GM12891 (cell line): ENCODE data around the gene USP27X.

Experiments used
- POLR2A ChIP-seq: IDR thresholded peaks from 2 replicates; pipeline ENCODE4 v1.6.1; 2011; ENCODE audit warnings: low read depth, low read length, control low read depth
- POLR2AphosphoS5 ChIP-seq: IDR thresholded peaks from 2 replicates; pipeline ENCODE4 v1.6.1; 2011; ENCODE audit warnings: low read depth, low read length, control low read depth
- POU2F2 ChIP-seq: IDR thresholded peaks from 2 replicates; pipeline ENCODE4 v1.6.1; 2011; ENCODE audit warnings: low read depth, mild to moderate bottlenecking, control low read depth, low read length, moderate library complexity
- SPI1 ChIP-seq: IDR thresholded peaks from 2 replicates; pipeline ENCODE4 v1.6.1; 2011; ENCODE audit warnings: low read depth, low read length, control low read depth
- TAF1 ChIP-seq: IDR thresholded peaks from 2 replicates; pipeline ENCODE4 v1.6.1; 2011; ENCODE audit warnings: low read depth, low read length, control low read depth

DNA sequence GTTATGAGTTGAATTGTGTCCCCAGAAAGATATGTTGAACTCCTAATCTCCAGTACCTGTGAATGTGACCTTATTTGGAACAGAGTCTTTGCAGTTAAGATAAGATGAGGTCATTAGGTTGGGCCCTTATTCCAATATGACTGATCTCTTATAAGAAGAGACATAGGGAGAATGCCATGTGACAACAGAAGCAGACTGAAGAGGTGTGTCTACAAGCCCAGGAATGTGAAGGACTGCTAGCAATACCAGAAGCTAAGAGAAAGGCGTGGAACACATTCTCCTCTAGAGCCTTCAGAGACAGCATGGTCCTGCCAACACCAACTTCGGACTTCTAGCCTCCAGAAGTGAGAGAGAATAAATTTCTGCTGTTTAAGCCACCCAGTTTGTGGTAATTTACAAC is 22.5 kb upstream of the USP27X start:
- no peak for TF ChIP-seq POLR2A
- TF ChIP-seq POLR2AphosphoS5: no peak
- no peak for TF ChIP-seq TAF1
- no peak for TF ChIP-seq POU2F2
- TF ChIP-seq SPI1: no peak
